T-helper 2 cell (primary cell): ENCODE data around the gene XPNPEP1.

Source experiments
- DNase-seq, 5 experiments: peaks; one replicate each; pipeline versions ENCODE4 v3.0.0 to v3.0.0-alpha.2; 2012 to 2022

The XPNPEP1 gene

DNA sequence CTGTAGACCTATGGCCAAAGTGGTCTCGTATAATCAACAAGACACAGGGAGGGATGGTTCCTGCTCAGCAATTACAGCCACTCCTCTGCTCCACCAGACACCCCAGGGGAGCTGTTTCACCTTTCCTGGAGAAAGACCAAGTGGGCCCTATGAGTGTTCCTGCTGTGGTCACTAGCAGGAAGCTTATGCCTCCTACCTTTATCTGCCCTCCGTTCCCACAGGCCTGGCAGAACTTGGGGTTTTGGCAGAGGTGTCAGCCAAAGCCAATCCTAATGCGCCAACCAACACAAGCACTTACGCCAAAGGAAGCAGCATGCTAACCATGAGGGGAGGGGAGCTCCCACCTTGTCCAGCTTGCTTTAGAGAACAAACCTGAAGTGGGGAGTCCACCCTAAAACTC is 31.2 kb downstream of the XPNPEP1 start:
- DNase-seq, result no peak

- DNase-seq, result no peak
These were observed 32.2 kb downstream of the XPNPEP1 start for GRCh38 chr10:109891105-109891504.

DNA sequence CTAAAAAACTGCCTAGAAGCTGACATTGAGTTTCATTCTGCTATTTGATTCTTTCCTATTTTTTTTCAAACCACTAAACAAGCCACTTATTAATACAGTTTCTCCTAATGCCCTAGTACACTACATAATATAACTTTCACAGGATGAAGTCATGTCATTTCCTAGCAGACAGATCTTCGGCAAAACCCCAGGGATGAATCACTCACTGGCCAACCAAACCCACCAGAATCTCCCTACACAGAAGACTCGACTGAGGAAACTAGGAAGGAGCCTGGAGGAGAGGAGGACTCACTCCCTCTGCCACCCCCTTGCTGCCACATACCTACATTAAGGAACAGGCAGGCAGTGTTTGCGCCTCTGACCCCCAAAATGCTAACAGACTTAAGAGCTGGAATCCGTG is 33.4 kb downstream of the XPNPEP1 start:
- DNase-seq, result no peak

- DNase-seq, result no peak
These were observed 35.5 kb downstream of the XPNPEP1 start for GRCh38 chr10:109887776-109888175.

GRCh38 chr10:109887243-109887642 is 36.1 kb downstream of the XPNPEP1 start:
- DNase-seq, result no peak

DNA sequence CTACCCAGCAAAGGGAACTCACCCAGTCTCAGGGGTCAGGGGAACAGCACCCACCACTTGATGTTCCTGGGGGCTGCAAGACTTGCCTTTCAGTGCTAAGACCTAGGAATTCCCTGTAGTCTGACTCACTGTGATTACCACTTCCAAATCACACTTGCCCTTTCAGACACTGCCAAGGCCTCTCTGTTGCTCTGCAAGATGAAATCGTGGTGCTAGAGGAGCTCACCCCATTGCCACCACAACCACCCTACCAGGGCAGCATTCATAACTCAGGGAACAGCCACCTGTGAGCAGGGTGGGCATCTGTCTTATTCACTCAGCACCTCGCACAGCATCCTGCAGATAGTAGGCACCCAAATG is 36.5 kb downstream of the XPNPEP1 start:
- peak in 1 of 5 experiments; percentile 42 for DNase-seq

DNA sequence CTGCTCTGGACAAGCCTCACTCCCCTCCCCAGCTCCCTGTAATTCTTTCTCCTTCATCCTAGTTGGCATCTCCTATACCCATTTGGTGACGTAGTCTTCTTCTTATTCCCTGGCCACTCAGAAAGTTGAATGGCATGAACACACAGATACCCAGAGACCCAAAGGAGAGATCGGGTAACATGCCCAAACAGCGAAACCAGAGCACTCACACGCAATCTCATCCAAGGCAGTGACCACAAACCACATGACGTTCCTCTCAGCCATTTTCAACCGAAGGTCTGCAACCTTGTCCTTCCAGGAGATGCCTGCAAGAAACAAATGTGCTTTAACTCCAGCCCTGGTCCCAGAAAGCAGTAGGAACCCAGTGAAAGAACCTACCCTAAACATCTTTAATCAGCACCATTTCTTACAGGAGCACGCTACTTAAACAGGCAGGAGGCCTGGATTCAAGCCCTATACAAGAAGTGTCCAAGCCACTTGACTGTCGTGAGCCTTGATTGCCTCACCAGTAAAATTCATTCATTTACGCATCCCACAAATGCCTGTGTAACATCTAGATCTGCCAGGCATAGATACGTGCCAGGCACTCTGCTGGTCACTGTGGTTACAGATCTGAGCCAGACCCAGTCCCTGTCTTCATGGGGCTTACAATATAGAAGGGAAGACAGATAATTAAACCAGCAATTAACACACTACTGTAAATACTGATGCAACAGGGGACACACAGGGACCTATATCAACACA is 37.1 kb downstream of the XPNPEP1 start:
- DNase-seq, result peak in 1 of 5 experiments; percentile 69

GRCh38 chr10:109883859-109884771 is 39.2 kb downstream of the XPNPEP1 start:
- DNase-seq, result peak in 4 of 5 experiments; percentile 23 to 67 (median 42)

DNA sequence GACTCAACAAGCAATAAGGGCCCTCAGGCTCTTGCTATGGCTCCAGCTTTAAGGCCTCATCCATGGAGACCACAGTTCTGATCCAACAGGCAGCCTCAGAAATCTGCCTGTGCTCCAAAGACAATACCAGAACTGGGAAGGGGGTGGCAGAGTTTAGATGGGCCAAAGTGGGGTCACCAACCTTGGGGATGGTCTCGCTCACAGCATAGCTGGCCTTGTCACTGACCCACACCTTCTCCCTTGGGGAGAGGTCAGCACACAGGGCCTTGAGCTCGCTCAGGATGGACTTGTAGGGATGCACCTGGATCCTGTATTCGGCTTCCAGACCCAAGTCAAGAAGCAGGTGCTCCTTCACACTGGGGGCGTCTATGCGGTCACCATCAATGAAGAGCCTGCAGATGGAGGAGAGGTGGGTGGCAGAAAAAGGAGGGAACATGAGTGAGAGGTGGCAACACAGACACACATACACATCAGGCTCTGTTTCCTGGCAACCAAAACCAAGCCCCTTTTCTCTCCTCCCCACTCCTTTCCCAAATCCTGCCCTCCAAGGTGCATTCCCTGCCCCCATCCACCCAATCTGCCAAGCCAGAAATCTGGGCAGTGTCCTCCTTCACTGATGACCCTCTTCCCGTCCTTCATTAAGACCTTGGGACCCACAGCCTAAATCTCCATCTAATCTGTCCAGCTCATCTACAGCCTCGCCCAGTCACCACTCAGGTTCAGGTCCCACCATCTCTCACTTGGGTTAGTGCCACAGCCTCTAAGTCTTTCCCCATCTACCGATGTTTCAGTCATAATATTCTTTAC is 40.9 kb downstream of the XPNPEP1 start:
- no peak for DNase-seq

DNA sequence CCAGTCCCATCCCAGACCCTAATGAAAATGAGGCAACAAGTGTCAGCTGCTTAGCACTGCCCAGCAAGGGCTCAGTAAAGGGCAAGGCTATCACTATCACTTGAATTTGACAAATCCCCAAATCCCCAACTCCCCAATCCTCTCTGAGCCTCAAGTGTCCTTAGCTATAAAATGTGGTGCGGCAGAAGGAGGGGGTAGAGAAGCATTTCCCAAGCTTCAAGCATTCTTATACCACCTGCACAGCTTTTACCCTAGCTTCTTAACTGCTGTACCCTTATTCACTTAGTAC is 41.6 kb downstream of the XPNPEP1 start:
- no peak for DNase-seq

DNA sequence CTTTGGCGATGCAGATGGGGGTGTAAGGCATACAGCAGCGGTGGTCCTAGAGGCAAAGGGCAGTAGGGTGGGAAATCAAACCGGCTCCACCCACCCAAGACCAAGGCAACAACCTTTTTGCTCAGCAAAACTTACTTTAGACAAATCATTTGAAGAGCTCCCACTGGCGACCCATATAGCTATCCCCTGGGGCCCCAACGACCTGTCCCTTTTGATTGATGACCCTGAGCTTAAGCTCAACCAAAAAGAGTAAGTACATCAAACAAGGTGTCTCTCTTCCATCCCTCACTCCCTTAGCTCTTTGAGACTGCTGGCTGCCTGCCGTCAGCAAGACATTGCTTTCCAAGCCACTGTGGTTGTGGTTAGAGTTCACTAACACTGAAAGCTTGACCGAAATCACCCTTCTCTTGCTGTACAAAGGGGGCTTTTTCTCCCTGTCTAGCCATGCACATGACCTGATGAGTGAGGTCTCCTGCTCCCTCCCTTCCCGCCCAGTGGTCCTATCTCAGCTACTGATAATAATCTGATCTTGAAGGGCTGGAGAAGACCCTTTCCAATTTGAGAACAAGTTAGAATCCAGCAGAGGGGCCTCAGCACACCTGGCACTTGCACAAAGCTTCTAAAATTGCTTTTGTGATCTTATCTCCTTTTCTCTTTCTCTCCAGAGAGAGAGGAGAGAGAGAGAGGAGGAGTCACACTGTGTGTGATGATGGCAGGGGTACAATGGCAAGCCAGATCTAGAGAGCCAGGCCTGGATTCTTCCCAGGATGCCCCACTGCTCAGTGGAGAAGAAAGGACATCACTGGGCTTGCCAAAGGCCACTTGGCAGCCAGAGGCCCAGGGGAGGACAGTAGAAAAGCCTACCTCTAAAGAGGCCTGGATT is 42.2 kb downstream of the XPNPEP1 start:
- peak in 1 of 5 experiments; percentile 20 for DNase-seq

DNA sequence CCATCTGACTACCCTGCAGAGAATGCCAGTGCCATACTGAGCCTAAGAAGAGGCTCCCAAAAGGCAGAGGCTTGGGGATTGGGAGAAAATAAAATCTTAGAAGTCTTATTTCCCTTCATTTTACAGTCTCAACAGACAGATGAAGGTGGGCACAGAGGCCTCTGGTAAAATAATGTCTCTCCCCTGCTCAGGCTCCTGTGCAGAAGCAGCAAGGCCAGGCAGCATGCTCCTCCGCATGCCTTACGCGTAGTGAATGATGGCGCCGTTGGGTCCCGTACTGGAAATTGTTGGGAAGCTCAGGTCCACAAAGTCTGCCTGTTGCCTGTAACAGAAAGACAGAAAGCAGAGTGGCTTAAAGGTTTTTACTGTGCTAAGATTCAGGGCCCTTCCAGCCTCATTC is 45.8 kb downstream of the XPNPEP1 start:
- no peak for DNase-seq

DNA sequence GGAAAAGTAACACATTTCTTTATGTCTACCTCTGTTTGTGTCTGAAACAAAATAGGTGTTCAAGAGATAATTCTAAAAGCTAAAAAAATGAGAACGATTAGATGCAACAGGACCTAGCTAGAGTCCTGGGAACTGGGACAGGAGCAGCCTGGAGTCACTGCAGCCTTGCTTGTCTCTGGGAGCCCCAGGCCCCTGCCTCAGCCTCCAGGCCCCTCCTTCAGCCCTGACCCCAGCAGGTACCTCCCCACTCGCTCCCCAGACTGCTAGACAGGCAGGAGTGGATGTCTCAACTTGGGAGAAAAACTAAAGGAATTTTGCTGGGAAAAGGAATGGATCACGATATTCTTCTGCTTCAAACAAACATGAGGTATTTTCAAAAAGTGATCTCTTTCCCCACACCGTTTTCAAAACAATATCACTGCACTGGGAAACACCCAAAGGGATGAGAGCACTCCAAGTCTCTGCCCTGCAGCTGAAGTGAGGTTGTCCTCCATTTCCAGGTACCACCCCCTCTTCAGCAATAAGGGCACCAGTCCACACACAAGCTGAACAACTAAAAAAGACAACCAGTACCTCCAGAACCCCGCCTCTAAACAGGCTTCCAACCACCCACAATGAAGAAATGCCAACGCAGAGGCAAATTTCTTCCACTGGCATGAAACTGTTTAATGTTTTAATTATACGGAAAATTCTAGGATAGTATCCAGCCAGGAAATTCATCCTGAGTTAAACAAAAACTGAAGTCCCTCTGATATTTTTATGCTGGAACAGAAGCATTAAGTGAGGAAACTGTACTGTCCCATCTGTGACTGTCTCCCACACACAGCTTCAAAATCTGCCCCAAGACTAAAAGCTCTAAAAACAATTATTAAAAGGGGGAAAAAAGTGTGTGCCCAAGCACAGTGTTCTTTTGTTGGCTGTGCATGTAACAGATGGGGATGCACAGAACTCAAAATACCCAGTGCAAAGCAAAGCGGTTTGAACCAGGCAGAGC is 47.2 kb downstream of the XPNPEP1 start:
- DNase-seq, result no peak

- DNase-seq, result no peak
These were observed 48.2 kb downstream of the XPNPEP1 start for GRCh38 chr10:109875151-109875568.

- no peak for DNase-seq
These were observed 51.8 kb downstream of the XPNPEP1 start for GRCh38 chr10:109871476-109871875.

- no peak for DNase-seq
These were observed 56.2 kb downstream of the XPNPEP1 start for GRCh38 chr10:109866995-109867635.

- DNase-seq, result no peak
These were observed 56.9 kb downstream of the XPNPEP1 start for GRCh38 chr10:109866168-109866994.

DNA sequence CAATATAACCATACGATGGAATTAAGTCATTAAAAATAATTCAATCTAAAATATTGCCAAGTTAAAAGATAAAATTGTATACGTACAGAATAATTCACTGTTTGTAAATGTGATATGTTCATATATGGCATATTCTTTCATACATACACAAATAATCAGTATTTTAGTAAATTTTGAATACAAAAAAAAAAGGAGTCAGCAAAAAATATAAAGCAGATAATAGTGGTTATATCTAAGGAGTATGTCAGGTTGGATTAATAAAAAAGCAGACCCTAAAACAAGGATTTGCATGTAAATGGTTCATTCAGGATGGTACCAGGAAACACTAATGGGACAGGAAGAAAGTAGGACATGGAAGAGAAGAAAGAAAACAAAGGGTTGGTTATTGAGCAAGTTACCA is 59.5 kb downstream of the XPNPEP1 start:
- DNase-seq, result no peak

DNA sequence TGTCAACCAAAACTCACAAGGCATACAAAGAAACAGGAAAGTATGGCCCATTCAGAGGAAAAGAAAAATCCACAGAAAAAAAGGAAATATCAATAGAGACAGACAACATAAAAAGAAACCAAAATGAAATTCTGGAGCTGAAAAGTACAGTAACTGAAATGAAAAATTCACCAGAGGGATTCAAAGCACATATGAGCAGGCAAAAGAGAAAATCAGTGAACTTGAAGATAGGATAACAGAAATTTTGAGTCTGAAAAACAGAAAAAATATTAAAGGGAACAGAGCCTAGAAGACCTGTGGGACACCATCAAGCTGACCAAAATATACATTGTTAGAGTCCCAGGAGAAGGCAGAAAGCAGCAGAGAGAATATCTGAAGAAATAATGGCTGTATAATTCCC is 60.6 kb downstream of the XPNPEP1 start:
- no peak for DNase-seq

GRCh38 chr10:109862041-109862440 is 61.3 kb downstream of the XPNPEP1 start:
- DNase-seq, result no peak
